Measurements from ENCODE around the gene DNAJB5. TPM values are rescaled to one million over a fixed set of nuclear protein-coding genes. Genes with fewer than 3 reads are reported as not detected.
A peak's percentile ranks its signal among the peaks of the same experiment; 100 is the strongest.

The DNAJB5 gene
- total and polyA plus RNA-seq, 9 of the 15 experiments (the other 6 are each of a cell fraction or from before 2014, with no cell fraction given): 0.15 to 7.4 (median 3.7) TPM

DNA sequence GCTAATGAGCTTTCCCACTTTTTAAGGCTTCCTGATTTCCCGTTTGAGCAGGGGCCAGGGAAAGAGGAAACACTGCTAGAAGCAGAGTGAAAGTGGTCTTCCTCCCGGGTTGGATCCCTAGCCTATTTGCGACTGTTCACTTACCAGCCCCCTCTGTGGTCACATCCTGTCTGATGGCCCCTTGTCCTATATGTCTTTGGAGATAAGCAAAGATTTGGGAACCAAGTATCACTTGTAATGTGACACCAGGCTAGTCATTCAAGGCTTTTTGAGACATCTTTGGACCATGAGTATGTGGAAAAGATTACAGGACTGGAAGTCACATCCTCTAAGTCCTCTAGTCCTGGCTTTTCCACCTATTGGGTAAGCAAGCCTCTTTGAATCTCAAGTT, 6.1 kb downstream of the DNAJB5 start (continued):
- TF ChIP-seq CHD4 (IDR thresholded peaks at IDR 0.05; ENCODE audit: insufficient read depth, insufficient replicate concordance, low read depth, low read length, poor library complexity, severe bottlenecking) (no peak), NELFE (IDR thresholded peaks at IDR 0.05; ENCODE audit: insufficient read depth, insufficient read length) (no peak), FOS (IDR thresholded peaks at IDR 0.05; ENCODE audit: extremely low read depth, insufficient read length) (no peak), CBFA2T2 (conservative IDR thresholded peaks at IDR 0.05) (peak; percentile 47), NCOR1 (IDR thresholded peaks at IDR 0.05) (peak; percentile 52; the same call in 1 of the 2 replicates), HDAC1 (IDR thresholded peaks at IDR 0.05) (peak in 1 of 2 experiments; percentile 32; a peak in 1 of 4 replicates), DACH1 (IDR thresholded peaks at IDR 0.05; ENCODE audit: partially characterized antibody) (no peak), LEF1 (IDR thresholded peaks at IDR 0.05) (0 out of 2 replicates have a peak, but pooled peaks have one; percentile 39), NFATC3 (IDR thresholded peaks at IDR 0.05) (no peak), ARID1B (IDR thresholded peaks at IDR 0.05) (peak; percentile 73), ADNP (tag; IDR thresholded peaks at IDR 0.05) (no peak), PHB (CRISPR knock-in tag; IDR thresholded peaks at IDR 0.05) (no peak), FOSL1 (tag; conservative IDR thresholded peaks at IDR 0.05) (peak; percentile 68; the same call in 1 of the 2 replicates), KLF6 (CRISPR knock-in tag; IDR thresholded peaks at IDR 0.05; ENCODE audit: borderline replicate concordance) (no peak), BHLHE40 (IDR thresholded peaks at IDR 0.05; ENCODE audit: low read length) (no peak), SMARCA4 (IDR thresholded peaks at IDR 0.05) (peak; percentile 41; the same call in 1 of the 2 replicates), GTF2F1 (IDR thresholded peaks at IDR 0.05; ENCODE audit: low read depth, low read length) (no peak), KDM1A (IDR thresholded peaks at IDR 0.05) (peak; percentile 84 to 86), KDM4B (IDR thresholded peaks at IDR 0.05; ENCODE audit: borderline replicate concordance in 2 of 2, low read depth in 1 of 2) (no peak), RCOR1 (IDR thresholded peaks at IDR 0.05; ENCODE audit: borderline replicate concordance in 1 of 2, low read depth in 2 of 2, low read length in 2 of 2) (peak in 1 of 2 experiments; percentile 83; a peak in 2 of 4 replicates), CBFA2T3 (IDR thresholded peaks at IDR 0.05) (peak; percentile 78)
- TF ChIP-seq, protein P1, sequence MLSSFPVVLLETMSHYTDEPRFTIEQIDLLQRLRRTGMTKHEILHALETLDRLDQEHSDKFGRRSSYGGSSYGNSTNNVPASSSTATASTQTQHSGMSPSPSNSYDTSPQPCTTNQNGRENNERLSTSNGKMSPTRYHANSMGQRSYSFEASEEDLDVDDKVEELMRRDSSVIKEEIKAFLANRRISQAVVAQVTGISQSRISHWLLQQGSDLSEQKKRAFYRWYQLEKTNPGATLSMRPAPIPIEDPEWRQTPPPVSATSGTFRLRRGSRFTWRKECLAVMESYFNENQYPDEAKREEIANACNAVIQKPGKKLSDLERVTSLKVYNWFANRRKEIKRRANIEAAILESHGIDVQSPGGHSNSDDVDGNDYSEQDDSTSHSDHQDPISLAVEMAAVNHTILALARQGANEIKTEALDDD (IDR thresholded peaks at IDR 0.05): peak; percentile 61
- TF ChIP-seq, protein P2, sequence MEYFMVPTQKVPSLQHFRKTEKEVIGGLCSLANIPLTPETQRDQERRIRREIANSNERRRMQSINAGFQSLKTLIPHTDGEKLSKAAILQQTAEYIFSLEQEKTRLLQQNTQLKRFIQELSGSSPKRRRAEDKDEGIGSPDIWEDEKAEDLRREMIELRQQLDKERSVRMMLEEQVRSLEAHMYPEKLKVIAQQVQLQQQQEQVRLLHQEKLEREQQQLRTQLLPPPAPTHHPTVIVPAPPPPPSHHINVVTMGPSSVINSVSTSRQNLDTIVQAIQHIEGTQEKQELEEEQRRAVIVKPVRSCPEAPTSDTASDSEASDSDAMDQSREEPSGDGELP (CRISPR knock-in tag; IDR thresholded peaks at IDR 0.05; ENCODE audit: borderline replicate concordance): no peak
- TF ChIP-seq, protein P3, sequence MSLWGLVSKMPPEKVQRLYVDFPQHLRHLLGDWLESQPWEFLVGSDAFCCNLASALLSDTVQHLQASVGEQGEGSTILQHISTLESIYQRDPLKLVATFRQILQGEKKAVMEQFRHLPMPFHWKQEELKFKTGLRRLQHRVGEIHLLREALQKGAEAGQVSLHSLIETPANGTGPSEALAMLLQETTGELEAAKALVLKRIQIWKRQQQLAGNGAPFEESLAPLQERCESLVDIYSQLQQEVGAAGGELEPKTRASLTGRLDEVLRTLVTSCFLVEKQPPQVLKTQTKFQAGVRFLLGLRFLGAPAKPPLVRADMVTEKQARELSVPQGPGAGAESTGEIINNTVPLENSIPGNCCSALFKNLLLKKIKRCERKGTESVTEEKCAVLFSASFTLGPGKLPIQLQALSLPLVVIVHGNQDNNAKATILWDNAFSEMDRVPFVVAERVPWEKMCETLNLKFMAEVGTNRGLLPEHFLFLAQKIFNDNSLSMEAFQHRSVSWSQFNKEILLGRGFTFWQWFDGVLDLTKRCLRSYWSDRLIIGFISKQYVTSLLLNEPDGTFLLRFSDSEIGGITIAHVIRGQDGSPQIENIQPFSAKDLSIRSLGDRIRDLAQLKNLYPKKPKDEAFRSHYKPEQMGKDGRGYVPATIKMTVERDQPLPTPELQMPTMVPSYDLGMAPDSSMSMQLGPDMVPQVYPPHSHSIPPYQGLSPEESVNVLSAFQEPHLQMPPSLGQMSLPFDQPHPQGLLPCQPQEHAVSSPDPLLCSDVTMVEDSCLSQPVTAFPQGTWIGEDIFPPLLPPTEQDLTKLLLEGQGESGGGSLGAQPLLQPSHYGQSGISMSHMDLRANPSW (CRISPR knock-in tag; IDR thresholded peaks at IDR 0.05): no peak
